T-helper 1 cell treated with Interleukin-12 subunit alpha and Interleukin-12 subunit beta and Interleukin-4 antibody, amounts not matched to agents 30 μg/mL and 1 μg/mL, for 36 hours (primary cell): ENCODE data around the gene DHTKD1.
"Not testable (repeated sequence)": the region's sequence is repeated elsewhere in the genome, so short reads cannot be mapped to it uniquely, and the experiment has no call there.

Experiments used
- H3K27ac Mint-ChIP-seq: one replicate; pipeline ENCODE4 v1.8.0; 2021; ENCODE audit warnings: mild to moderate bottlenecking, mixed read lengths
- H3K27me3 Mint-ChIP-seq: one replicate; pipeline ENCODE4 v1.8.0; 2021; ENCODE audit warnings: low read depth, mixed read lengths
- H3K36me3 Mint-ChIP-seq: one replicate; pipeline ENCODE4 v1.8.0; 2021; ENCODE audit warnings: low read depth, mixed read lengths
- H3K4me1 Mint-ChIP-seq: one replicate; pipeline ENCODE4 v1.8.0; 2021; ENCODE audit warnings: low read depth, mixed read lengths
- H3K4me3 Mint-ChIP-seq: one replicate; pipeline ENCODE4 v1.8.0; 2021; ENCODE audit warnings: mild to moderate bottlenecking, moderate library complexity, mixed read lengths
- H3K9me3 Mint-ChIP-seq: one replicate; pipeline ENCODE4 v1.8.0; 2021; ENCODE audit warnings: mixed read lengths

Gene DHTKD1

DNA sequence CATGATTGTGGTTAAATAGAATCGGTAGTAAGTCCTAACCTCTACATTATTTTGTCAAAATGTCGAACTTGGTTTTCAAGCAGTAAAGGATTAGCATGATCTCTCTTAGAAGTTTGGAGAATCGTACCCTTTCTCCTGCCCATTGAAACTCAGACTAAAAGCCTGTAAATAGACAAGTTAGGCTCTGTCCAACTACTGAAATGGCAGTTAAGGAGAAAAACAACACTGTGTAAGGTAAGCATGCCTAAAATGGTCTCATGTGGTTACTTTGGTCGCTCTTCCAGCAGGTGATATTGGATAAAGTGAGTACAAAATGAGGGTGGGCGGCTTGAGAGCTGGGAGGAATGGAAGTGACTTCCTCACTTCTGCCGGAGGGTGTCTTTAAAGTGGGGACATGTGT is 85.8 kb downstream of the DHTKD1 start:
- H3K36me3 Mint-ChIP-seq = peaks cover 39% of the 10 kb centered on the region
- H3K4me3 Mint-ChIP-seq = no peak overlapping the region
- no peaks in the 10 kb centered on the region for H3K9me3 Mint-ChIP-seq
- no peak overlapping the region for H3K27ac Mint-ChIP-seq
- no peaks in the 10 kb centered on the region for H3K27me3 Mint-ChIP-seq
- H3K4me1 Mint-ChIP-seq = peaks cover 2% of the 10 kb centered on the region

DNA sequence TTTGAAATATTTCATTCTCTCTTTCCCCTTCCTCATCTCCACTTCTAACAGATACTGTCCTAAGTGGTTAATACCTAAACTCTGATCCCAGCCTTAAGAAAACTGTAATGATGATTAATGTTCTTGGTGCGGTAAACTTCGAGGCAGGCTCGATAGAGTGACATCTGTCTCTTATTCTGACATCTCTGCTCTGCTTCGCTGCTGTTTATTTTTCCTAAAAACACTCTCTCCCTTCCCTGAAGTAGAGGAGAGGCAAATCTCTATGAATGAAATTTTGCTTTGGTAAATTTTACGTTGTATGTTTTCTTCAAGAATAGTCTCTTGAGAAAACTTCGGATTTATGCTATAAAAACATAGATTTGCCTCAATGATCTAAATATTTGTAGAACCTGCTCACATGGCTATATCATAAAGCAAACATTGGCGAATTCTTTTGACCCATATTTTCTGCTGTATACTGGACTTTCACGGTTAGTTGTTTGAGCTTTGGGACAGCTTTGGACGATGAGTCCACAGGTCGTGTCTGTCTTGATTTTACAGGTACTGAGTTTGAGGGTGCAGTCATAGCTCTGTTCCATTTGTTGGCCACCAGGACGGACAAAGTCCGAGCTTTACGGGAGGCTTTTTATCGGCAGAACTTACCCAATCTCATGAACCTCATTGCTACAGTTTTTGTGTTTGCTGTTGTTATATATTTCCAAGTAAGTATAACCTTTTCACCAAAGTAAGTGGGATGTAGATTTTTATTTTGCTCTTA is 87.8 kb downstream of the DHTKD1 start:
- Mint-ChIP-seq H3K4me3 (no peak overlapping the region), H3K36me3 (peaks cover 33% of the 10 kb centered on the region), H3K9me3 (no peaks in the 10 kb centered on the region), H3K27ac (no peak overlapping the region), H3K27me3 (no peaks in the 10 kb centered on the region), H3K4me1 (peaks cover 5% of the 10 kb centered on the region)

- Mint-ChIP-seq H3K4me3 (no peak overlapping the region), H3K27me3 (no peaks in the 10 kb centered on the region), H3K36me3 (peaks cover 35% of the 10 kb centered on the region), H3K4me1 (peaks cover 5% of the 10 kb centered on the region), H3K9me3 (no peaks in the 10 kb centered on the region), H3K27ac (no peak overlapping the region)
Observed at GRCh38 chr10:12158111-12158510, 89.4 kb downstream of the DHTKD1 start.

DNA sequence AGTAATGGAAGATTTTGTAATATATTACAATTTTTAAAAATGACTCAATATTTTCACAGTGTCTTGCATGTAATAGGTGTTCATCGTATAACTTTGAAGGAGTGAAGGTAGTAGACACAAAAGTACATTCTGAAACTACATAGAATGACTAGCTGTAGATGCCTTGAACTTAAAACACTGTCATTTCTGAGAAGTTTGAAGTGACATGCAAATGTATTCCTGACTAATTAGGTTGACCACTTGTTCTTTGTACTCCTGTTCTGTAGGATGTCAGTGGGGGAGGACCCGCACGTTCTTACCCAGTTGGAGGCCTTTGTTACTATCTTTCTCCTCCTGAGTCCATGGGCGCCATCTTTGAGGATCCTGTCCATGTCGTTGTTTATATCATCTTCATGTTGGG is 91.9 kb downstream of the DHTKD1 start:
- H3K36me3 Mint-ChIP-seq = peaks cover 41% of the 10 kb centered on the region
- H3K4me3 Mint-ChIP-seq = no peak overlapping the region
- H3K9me3 Mint-ChIP-seq = no peaks in the 10 kb centered on the region
- H3K27ac Mint-ChIP-seq = no peak overlapping the region
- no peaks in the 10 kb centered on the region for H3K27me3 Mint-ChIP-seq
- H3K4me1 Mint-ChIP-seq = peaks cover 5% of the 10 kb centered on the region

DNA sequence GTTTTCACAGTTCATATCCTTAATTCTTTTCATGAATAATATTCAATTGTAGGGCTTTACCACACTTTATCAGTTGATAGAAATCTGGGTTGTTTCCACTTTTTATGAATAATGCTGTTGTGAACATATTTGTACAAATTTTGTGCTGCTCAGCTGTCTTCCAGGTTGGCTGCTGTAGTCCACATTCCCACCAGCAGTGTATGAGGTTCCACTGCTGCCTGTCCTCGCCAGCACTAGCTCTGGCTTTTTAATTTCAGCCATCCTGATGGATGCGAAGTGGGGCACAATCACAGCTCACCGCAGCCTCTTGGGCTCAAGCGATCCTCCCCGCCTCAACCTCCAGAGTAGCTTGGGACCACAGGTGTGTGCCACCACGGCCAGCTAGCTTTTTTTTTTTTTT is 94.2 kb downstream of the DHTKD1 start:
- no peak overlapping the region for H3K27ac Mint-ChIP-seq
- H3K9me3 Mint-ChIP-seq = no peaks in the 10 kb centered on the region
- no peaks in the 10 kb centered on the region for H3K27me3 Mint-ChIP-seq
- H3K4me1 Mint-ChIP-seq = peaks cover 5% of the 10 kb centered on the region
- no peak overlapping the region for H3K4me3 Mint-ChIP-seq
- peaks cover 38% of the 10 kb centered on the region for H3K36me3 Mint-ChIP-seq

- Mint-ChIP-seq H3K4me1 (peaks cover 5% of the 10 kb centered on the region), H3K27me3 (no peaks in the 10 kb centered on the region), H3K36me3 (peaks cover 38% of the 10 kb centered on the region), H3K9me3 (no peaks in the 10 kb centered on the region), H3K27ac (no peak overlapping the region), H3K4me3 (no peak overlapping the region)
Observed at GRCh38 chr10:12164085-12164484, 95.3 kb downstream of the DHTKD1 start.

DNA sequence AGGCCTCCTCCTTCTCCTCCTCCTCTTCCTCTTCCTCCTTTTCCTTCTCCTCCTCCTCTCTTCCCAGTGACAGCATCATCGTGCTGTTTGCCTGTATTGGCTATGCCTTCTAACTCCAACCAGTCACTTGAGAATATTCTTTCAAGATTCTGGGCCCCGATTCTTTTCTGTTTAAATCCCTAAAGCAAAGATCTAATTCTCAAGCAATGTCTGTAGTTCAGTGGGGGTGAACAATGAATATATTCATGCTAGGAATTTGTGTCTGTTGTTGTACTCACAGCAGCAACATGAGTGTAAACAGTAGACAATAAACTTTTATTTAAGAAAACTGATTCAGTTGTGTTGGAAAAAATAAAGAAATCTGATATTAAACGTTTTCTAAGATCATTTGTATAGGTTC is 96.3 kb downstream of the DHTKD1 start:
- Mint-ChIP-seq H3K4me3 (no peak overlapping the region), H3K27ac (no peak overlapping the region), H3K27me3 (no peaks in the 10 kb centered on the region), H3K36me3 (peaks cover 41% of the 10 kb centered on the region), H3K4me1 (peaks cover 3% of the 10 kb centered on the region), H3K9me3 (no peaks in the 10 kb centered on the region)

GRCh38 chr10:12165999-12166775 is 97.4 kb downstream of the DHTKD1 start:
- Mint-ChIP-seq H3K27me3 (no peaks in the 10 kb centered on the region), H3K36me3 (peaks cover 49% of the 10 kb centered on the region), H3K27ac (no peak overlapping the region), H3K4me1 (peaks cover 2% of the 10 kb centered on the region), H3K4me3 (no peak overlapping the region), H3K9me3 (no peaks in the 10 kb centered on the region)

DNA sequence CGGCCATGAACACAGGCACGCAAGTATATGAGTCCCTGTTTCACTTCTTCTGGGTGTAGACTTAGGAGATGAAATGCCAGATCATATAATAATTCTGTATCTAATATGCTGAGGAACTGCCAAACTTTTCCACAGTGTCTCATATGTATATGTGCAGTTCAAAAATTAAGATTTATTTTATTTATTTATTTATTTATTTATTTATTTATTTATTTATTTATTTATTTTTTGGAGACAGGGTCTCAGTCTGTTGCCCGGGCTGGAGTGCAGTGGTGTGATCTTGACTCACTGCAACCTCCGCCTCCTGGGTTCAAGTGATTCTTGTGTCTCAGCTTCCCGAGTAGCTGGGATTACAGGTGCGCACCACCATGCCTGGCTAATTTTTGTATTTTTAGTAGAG is 102.8 kb downstream of the DHTKD1 start:
- not testable (repeated sequence) for H3K9me3 Mint-ChIP-seq, H3K27ac Mint-ChIP-seq, H3K4me1 Mint-ChIP-seq, H3K4me3 Mint-ChIP-seq, H3K27me3 Mint-ChIP-seq
- H3K36me3 Mint-ChIP-seq = peaks cover 37% of the 10 kb centered on the region
